22Rv1 (cell line): Measurements from ENCODE around the gene OCA2.

ENCODE experiments used
- ZFX ChIP-seq: fragments of 450-650 bp; IDR thresholded peaks from 2 replicates; pipeline ENCODE4 v1.6.1; 2017; ENCODE audit warnings: antibody characterized with exemption, borderline replicate concordance
- TF ChIP-seq, protein P1 (sequence below): fragments of 450-650 bp; IDR thresholded peaks from 2 replicates; pipeline ENCODE4 v1.5.1; 2017; ENCODE audit warnings: mild to moderate bottlenecking

DNA sequence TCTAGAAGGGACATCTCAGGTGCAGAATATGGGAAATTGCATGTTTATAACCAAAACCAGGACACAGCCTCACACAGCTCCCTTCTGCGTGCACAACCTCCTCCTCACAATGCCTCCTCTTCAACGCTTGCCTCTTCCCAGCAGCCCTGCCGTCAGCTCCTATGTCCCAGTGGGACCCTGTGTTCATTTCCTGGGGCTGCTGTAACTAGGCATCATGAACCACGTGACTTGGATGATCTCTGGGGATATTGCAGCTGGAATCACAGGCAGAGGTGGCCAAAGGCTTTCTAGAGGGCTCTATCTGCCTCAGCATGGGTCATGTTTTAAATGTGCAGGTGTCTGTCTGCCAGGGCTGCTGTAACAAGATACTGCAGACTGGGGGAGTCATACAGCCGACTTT, 375.3 kb downstream of the OCA2 start:
- TF ChIP-seq, protein P1, sequence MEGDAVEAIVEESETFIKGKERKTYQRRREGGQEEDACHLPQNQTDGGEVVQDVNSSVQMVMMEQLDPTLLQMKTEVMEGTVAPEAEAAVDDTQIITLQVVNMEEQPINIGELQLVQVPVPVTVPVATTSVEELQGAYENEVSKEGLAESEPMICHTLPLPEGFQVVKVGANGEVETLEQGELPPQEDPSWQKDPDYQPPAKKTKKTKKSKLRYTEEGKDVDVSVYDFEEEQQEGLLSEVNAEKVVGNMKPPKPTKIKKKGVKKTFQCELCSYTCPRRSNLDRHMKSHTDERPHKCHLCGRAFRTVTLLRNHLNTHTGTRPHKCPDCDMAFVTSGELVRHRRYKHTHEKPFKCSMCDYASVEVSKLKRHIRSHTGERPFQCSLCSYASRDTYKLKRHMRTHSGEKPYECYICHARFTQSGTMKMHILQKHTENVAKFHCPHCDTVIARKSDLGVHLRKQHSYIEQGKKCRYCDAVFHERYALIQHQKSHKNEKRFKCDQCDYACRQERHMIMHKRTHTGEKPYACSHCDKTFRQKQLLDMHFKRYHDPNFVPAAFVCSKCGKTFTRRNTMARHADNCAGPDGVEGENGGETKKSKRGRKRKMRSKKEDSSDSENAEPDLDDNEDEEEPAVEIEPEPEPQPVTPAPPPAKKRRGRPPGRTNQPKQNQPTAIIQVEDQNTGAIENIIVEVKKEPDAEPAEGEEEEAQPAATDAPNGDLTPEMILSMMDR, result no peak
- TF ChIP-seq ZFX, result no peak
